ENCODE results near the gene MAP6.

MAP6 gene

DNA sequence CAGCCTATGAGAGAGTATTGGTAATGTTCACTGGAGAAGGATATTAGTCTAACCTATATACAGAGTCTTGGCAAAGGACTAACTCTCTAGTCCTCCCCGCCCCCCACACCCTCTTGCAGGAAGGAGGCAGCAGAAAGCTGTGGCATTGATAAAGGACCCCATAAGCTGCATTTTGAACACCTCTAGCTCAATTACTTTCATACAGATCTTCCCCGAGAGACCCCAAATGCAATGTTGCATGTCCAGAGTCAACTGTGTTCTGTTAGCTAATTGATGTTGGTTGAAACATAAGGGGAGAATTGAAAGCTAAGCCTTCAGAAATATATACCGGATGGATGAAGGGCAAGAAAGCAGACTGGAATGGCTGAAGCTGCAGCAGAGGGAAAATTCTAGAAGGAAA, 2.8 kb downstream of the MAP6 start:
- no peak for DNase-seq (ENCODE audit: low spot score)

DNA sequence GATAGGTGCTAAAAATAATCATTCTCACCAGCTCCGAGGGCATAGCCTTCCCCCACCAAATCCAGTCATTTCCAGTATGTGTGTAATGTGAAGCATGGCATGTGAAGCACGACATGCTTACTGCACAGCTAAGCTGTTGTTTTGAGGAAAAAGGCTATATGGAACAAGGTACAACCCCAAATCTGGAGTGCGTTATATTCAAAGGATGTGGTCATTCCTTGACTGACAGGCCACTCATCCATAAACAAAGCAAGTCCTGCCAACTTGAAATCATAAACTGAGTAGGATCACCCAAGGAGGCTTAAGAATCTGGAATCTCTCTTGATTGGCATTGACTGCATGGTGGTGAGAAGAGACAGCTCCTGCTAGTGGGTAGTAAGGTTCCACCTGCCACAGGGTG, 3.7 kb downstream of the MAP6 start:
- no peak for DNase-seq (ENCODE audit: low spot score)

DNA sequence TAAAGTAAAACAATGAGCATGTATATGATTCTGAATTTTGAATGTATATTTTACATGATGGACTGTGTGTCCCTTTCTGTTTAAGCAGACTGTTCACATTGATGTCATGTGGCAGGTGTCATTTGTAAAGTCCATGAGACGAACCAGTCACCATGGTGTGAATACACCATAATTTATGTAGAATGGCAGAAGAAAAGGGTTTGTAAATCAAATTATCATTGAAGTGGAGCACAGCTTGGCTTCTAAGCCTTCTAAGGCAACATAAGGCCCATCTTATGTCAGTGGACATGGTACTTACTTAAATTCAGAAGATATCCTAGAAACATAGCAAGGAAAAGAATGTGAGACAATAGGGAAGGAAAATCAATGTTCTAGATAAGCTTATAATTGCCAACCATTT, 4.4 kb downstream of the MAP6 start:
- DNase-seq (ENCODE audit: low spot score), result no peak

DNA sequence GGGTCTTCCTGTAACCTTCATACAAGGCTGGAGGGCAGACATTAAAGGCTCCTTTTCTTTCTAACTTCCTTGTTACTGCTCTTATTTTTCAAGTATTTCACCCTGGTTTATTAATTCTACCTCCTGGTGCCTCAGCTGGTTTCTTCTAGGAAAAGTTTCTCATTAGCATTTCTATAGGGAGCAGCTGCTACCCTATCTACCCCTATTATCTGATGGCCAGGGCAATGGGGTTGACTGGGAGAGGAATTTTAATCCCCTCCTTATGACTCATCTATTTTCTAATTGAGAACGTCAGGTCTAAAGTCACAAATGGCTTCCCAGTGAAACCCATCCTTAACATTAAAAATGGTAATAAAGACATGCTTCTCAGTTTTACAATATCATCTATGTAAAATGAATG, 5.0 kb downstream of the MAP6 start:
- DNase-seq (ENCODE audit: low spot score), result no peak

DNA sequence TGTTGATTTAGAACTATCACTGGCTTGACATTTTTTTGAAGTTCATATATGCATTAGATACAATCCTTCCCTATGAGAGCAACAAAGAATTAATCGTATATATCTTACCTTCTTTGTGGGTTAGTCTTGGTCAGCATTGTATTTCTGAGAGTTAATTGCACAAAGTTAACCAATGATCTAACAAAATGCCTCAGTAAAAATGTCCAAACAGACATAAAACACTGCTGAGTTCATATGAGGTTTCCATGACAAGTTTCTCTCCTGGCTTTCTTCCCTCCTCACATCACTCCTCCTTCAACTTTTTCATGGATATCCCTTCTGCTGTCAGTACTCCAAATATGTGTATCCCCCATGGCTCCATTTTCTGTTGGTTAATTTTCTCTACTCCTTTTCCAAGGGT, 9.0 kb downstream of the MAP6 start:
- DNase-seq (ENCODE audit: low spot score), result no peak

DNA sequence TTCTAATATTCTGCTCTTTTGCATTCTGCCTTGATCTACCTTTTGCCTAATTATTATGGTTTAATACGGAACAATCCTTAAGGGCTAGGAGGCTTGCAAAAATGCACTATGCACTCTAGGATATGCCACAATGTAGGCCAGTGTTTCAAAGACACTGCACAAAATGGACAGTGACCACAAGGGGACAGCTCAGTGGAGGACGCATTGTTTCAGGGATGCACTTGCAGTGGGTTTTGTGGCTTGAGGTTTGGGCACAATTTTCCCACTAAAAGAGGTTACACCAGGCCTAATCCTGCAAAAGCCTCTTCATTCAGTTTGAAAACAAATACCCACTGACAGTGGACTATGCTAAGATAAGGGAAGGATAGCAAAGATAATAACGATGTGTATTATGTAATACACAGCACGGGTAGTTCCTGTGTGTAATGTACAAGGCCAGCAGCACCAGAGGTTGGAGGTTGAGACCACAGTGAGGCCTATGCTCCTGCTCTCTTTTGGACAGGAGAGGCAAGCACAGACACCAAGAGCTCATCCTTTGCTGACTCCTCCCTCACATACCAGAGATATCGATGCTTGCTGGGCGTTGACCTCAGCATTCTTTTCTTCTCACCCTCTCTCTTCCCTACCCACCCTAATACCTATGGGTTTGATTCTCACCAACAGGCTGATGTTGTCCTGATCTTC, 12.7 kb downstream of the MAP6 start:
- no peak for DNase-seq (ENCODE audit: low spot score)

DNA sequence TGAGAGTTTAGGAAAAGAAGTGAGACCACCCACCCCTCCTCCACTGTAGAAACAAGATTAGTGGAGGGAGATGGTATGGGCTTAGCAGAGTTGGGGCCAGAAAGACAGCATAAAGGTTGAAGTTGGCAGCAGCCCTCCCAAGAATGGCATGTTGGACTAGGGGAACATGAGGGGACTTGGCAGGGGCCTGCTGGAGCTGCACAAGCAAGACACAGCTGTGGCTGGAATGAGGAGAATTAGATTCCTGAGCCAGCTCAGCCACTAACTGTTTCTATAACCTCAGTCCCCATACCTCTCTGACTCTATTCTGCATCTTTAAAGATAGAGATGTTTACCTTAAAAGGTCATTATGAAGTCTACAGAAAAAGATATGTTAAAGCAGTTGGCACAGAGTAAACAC, 13.2 kb downstream of the MAP6 start:
- no peak for DNase-seq (ENCODE audit: low spot score)

DNA sequence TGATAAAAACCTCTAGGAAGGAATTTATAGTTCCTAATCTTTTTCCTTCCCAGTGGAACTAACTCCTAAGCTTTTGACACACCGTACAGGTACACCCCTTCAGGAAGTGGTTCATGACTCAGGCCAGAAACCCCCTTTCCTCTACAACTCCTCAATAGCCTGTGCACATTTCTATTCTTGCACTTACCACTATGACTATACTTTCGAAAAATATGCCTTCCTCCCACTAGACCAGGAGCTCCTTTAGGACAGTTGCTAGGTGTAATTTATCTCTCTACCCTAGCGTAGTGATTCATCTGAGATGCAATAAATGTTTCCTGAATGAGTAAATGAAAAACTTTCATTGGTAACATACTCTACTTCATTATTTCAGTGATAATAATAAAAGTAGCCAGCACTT, 14.5 kb downstream of the MAP6 start:
- peak; percentile 74 for DNase-seq (ENCODE audit: low spot score)

DNA sequence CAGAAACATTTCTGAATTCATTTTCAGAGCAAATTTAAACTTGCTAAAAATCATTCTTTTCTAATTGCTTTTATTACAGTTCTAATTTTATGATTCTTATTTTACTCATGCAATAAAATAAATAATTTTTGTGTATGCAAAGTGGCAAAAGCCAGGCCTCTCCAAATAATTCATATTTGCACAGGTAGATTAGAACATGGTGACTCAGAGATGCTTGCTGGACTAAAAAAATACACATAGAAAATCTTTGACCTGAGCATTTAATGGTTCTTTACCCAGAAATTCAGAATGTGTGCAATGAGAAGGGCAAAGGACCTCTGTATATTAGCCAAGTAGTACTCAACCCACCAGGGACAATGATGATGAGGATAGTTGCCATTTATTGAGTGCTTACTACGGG, 15.3 kb downstream of the MAP6 start:
- DNase-seq (ENCODE audit: low spot score), result no peak

DNA sequence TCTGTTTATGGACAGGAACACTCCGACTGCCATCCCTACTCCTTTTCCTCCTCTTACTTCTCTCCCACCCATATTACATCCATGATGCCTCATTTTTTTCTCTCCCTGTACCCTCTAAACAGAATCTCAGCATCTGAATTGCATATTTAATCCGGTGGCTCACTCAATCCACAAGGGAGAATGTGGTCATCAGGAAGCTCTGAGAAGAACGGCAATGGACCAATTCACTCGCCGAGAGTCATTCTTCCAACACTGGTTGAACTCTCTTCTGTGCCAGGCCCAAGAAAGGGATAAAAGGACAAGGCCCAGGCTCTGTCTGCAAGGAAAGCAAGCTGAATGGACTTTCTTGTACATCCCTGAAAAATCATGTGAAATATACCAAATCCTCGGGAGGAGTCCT, 15.9 kb downstream of the MAP6 start:
- no peak for DNase-seq (ENCODE audit: low spot score)

DNA sequence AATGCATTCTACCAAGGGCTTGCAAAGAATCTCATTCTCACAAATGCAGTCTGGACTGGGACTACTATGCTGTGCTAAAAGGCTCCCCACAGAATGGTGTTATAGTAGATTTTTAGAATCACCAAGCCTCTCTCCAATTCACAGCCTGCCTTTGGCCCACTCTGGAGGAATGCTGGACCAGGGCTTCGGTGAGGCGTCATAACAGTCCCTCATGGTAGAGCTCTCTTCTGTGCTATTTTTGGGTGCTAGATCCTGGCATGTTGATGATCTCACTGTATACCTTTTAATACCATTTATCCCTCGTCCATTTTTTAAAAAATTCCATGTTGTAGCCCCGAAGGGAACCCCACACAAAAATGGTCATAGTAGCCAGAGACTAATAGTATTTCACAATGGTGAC, 17.6 kb downstream of the MAP6 start:
- no peak for DNase-seq (ENCODE audit: low spot score)

DNA sequence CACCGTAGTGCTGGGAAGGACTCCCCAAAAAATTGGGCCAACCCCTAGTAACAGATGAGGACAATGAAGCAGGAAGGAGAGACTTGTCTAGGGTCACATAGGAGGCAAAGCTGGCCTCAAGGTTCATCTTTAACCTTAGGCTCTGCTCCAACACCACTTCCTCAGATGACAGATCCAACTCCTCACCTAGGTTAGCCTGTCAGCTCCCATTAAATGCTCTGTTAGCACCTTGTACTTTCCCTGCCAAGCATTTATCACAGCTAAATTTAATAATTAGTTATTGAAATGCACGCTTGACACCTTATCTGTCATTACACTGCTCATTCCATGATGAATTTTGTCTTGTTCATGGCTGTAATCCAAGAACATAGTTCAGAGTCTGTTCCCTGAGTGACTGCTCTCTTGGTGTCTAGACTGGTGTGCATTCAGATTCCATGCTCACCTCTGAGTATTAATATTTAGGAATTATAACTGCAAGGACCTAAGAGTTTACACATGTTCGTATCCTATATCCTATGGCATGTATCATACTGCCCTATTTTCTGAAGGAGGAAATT, 18.6 kb downstream of the MAP6 start:
- no peak for DNase-seq (ENCODE audit: low spot score)

DNA sequence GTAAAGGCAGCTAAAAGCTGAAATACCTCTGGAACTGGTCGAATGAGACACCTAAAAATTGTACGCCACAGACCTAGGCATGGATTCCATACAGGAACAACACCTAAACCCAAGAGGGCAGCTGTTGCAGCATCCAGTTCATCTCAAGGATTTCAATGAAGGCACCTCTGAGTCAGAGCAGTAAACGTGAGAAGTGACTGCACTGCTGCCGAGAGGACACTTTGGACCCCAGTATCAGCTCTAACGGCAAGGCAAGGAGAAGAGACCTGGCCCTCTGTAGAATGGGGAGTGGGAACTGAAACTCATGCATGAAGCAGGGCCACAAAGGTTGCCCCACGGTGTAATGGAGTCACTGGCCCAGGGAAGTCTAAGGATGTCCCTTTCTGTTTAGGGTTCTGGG, 23.9 kb downstream of the MAP6 start:
- no peak for DNase-seq (ENCODE audit: low spot score)

DNA sequence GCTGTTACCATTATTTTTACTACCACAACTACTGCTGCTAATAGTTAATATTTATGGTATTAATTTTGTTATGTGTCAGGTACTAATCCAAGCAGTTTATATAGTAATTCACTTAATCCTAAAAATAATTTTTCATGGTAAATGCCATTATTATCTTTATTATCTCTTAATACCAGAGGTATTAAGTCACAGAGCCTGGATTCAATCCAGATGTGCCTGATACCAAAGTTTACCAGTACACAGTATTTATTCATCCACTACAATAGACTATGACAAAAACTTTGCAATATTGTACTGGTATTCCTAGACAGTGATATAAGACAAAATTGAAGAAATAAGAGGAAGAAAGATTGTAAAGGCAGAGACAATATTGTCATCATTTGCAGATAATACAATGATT, 24.5 kb downstream of the MAP6 start:
- no peak for DNase-seq (ENCODE audit: low spot score)

DNA sequence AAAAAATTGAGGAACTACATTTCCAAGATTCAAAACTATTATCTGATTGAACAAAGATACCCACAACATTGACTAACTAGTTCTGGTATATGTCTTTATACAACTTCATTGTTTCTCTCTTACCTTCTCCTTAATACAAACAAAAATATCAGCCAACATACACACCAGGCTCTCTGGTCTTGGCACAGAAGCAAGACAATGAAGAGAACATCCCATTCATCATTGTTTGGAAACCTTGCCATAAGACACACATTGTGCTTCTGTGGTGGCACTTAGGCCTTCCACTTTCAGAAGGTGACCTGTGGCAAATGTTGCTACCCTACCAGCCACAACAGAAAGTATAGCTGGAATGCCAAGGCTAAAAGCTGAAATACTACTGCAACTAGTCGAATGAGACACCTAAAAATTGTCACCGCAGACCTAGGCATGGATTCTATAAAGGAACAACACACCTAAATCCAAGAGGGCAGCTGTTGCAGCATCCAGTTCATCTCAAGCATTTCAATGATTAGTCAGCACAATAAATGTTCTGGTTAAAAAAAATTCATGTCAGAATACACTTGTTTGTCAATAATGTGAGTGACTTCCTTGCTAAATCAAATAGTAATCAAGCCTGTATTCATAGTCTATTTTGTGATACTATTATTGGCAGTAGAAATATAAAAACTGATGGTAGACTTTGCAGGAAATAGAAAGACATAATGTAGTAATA, 26.3 kb downstream of the MAP6 start:
- DNase-seq (ENCODE audit: low spot score), result no peak

DNA sequence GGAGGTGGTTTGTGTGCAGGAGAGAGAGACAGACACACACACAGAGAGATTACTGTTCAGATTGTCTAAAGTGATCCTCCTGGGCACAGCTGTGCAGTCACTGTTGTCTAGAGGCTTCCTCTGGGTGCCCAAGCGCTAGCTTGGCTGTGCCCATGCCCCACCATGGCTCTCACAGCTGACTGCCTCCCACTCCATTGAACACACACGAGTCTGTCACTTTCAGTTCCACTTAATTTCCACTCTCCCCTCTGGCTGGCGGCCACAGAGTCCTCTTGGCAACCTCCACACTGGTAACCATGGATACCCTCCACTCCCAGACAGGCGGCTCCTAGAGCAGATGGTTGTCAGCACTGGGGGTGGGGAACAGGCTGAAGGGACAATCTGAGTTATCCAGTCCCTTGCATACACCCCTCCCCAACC, 29.1 kb downstream of the MAP6 start:
- DNase-seq (ENCODE audit: low spot score), result no peak

DNA sequence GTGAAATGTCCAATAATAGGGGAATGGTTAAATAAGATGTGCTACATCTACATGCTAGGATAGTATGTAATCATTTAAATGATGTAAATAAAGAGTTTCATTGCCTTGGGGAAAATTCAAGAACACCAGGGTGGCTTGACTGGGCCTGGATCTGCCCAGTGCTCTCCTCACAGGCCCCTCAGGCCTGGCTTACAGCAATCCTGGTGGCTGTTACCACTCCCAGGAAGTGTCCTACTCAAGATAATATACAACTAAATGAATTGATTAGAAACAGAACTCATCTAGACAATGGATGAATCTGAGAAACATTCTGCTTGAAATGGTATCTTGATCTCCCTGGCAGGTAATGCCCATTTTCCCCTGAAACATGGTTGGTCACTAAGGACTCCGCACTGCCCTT, 30.8 kb downstream of the MAP6 start:
- DNase-seq (ENCODE audit: low spot score), result no peak

DNA sequence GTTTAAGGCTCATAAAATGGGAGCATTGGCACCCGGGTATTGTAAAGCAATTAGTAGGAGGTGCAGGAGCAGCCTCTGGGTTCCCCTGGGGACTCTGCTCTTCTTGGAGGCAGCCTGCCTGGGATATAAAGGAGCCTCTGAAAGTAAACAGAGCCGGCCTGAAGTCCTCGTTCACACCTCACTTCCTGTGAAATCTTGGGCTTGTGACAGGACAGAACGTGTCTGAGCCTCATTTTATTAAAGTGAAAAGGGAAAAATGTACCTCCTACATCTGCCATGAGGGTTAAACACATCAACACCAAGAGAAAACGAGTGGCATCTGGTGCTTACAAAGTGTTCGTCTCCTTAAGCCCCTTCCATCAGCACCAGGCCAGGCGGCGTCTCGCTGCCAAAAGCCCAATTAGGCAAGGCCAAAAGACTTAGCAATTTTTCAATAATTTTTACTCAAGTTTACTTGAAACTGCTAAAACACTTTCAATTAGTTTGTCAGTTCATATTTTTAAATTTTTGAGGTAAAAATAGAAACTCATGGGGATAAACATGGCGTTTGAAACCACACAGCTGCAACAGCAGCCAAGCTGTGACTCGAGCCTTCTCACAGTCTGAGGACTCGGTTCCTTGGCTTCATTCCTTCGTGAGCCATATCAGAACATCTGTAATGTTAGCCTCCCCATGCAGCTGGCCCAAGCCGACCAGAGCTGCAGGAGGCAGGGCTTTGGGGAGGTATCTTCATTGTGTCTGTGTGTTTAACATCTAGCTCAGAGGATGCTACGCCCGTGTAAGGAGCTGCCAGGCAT, 33.6 kb downstream of the MAP6 start:
- no peak for DNase-seq (ENCODE audit: low spot score)

DNA sequence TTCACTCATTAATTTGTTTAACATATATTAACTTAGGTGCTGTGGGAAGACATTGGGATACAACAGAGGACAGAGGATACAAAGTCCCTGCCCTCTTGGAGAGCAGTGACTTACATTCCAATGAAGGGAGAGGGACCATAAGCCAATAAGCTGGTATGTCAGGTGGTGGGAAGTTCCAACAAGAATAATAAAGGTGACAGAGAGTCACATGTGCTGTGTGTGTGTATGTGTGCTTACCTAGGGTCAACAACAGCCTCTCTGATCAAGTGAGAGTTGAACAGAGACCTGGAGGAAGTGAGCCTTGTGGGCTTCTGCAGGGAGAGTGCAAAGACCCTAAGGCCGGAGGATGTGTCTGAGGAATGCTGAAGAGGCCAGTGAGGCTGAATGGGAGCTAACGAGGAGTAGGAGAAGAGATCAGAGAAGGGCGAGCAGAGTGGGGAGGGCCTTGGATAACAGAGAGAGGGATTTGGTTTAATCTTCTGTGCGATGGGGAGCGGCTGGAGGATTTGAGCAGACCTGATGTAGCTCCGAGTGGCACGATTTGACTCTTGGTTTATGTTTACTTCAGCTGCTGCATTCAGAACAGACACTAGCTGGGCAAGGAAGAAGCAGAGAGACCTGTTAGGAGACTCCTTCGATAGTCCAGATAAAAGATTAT, 35.3 kb downstream of the MAP6 start:
- DNase-seq (ENCODE audit: low spot score), result no peak

DNA sequence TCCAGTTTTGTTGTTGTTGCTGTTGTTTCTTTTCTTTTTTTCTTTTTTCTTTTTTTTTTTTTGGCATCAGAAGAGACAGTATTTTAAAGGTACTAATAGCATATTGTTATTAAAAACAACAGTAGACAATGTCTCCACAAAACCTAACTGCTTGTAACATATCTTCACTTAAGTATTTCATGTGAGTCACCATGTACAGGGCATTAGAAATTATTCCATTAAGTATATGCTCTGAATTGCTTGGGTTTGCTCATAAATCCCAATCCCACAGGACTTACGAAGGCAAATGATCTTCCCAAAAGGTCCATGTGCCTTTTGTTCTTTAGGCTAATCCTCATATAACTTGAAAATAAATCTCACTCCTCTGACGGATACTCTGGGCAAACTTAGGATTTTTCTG, 35.9 kb downstream of the MAP6 start:
- DNase-seq (ENCODE audit: low spot score), result no peak

DNA sequence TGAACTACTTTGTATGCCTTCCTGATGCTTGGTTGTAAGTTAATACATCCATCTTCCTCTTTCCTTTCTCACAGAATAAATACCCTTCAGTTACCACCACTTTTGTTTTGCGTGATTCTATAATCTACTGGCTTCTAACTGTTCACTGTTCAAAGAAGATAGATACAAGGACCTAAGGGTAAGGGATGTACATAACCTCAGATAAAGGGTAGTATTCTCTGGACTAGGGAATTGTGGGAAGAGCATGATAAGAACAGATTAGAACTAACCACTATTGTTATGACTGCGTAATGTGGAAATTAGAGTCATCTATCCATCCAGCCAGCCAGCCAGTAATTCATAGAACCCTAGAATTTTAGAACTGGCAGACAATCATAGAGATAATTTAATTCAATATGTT, 36.4 kb downstream of the MAP6 start:
- DNase-seq (ENCODE audit: low spot score), result no peak

DNA sequence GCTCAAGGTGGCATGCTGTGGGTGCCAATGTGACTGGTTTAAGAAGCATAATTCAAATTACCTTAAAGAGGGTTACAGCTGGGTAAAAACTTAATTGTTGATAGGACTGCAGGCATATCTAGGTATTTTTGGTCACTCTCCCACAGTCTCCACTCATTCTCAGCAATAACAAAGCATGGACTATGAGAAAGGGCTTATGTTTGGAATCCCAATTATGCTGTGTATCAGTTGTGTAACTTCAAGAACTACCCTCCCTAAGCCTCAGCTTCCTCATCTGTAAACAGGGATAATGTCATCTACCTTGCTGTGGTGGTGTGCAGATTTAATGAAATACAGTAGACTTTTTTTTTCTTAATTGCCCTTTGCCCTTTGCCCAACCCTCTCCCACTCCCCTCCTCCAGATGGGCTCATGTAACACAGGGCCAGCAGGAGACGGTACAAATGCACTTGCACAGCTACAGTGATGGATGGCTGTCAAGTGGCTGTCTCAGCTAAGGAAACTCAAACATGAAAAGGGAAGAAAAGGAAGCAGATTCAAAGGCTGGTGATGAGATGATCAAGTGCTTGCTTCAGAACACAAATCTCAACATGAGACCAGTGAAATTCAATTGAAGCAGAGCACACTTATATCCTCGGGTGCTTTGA, 37.6 kb downstream of the MAP6 start:
- no peak for DNase-seq (ENCODE audit: low spot score)
